Thyroid gland (tissue), 4 donors: ENCODE data around the gene CHCHD6. TPM values are rescaled to one million over a fixed set of nuclear protein-coding genes. Genes with fewer than 3 reads are reported as not detected.

Experiments
- DNase-seq, 2 donors: peaks; one replicate each; pipeline ENCODE4 v3.0.0-alpha.2; 2019
- H3K27ac ChIP-seq, 3 donors: fragments of 200-600 bp; sonication (generic); 1 replicate in 2 of 3; 2 replicates in 1 of 3; pipeline ENCODE4 v1.5.1; 2016 to 2019; ENCODE audit warnings: mild to moderate bottlenecking in 1 of 3, moderate library complexity in 1 of 3
- H3K27me3 ChIP-seq: fragments of 200-600 bp; sonication (generic); one replicate; pipeline ENCODE4 v1.5.1; 2019
- H3K36me3 ChIP-seq, 2 donors: fragments of 200-600 bp; sonication (generic); one replicate each; pipeline ENCODE4 v1.5.1; 2016 to 2019
- H3K4me1 ChIP-seq, 2 donors: fragments of 200-600 bp; sonication (generic); one replicate each; pipeline ENCODE4 v1.5.1; 2017 to 2019
- H3K4me3 ChIP-seq, 3 donors: fragments of 200-600 bp; sonication (generic); replicated peaks in 1 of 3; 1 replicate in 2 of 3; 2 replicates in 1 of 3; pipeline ENCODE4 v1.5.1; 2016; ENCODE audit warnings: mild to moderate bottlenecking in 1 of 3
- H3K9me3 ChIP-seq: fragments of 200-600 bp; sonication (generic); one replicate; pipeline ENCODE4 v1.5.1; 2017
- CTCF ChIP-seq, 6 experiments: fragments of 200-600 bp in 3 of 6; fragments of 450-650 bp in 3 of 6; sonication (generic) in 3 of 6; IDR thresholded peaks; one replicate each; pipeline ENCODE4 v1.5.1; 2016 to 2019; ENCODE audit warnings: antibody characterized with exemption in 6 of 6, mild to moderate bottlenecking in 2 of 6, inconsistent platforms in 1 of 6, moderate library complexity in 1 of 6
- POLR2A ChIP-seq, 2 donors: fragments of 450-650 bp; IDR thresholded peaks; one replicate each; pipeline ENCODE4 v1.6.1; 2017; ENCODE audit warnings: antibody characterized with exemption in 2 of 2, mild to moderate bottlenecking in 2 of 2, moderate library complexity in 1 of 2
- WGBS, 2 donors: methylation state at CpG; one replicate each; pipeline ENCODE4 v1.1.5; 2017; 5-methylcytosine and 5-hydroxymethylcytosine counted together
- intact Hi-C: fragments of 100-400 bp; cut with DNase I; formaldehyde crosslinking; loops from one replicate; pipeline ENCODE4 v1.15.1; 2023
- total RNA-seq, 4 donors: library from RNA; depleted of rRNA; stranded (reverse); fragments of >200 nt; gene quantifications; one replicate each; pipeline ENCODE4 v1.2.3, GENCODE V29; 2016

CHCHD6 gene
- total RNA-seq, 4 donors from 2014 or later, result 22.9 to 27.8 (median 24.4) TPM

- 78 to 79% methylated on average over 19 to 20 of the region's 20 CpGs for WGBS, 2 donors
- no peak for DNase-seq
- TF ChIP-seq CTCF (IDR thresholded peaks at IDR 0.05), result no peak
- no peak for TF ChIP-seq POLR2A (IDR thresholded peaks at IDR 0.05)
- no peak overlapping the region for H3K4me3 ChIP-seq
- H3K36me3 ChIP-seq, result no peaks in the 10 kb centered on the region
- H3K4me1 ChIP-seq, result peaks cover 0 to 11% of the 10 kb centered on the region in 2 donors
- intact Hi-C loops, result no loop called here
- no peaks in the 10 kb centered on the region for H3K9me3 ChIP-seq
- H3K27me3 ChIP-seq, result no peaks in the 10 kb centered on the region
- H3K27ac ChIP-seq, result no peak overlapping the region
These were observed 264.7 kb downstream of the CHCHD6 start for GRCh38 chr3:126968391-126969390.

- H3K4me1 ChIP-seq, result peaks cover 0 to 11% of the 10 kb centered on the region in 2 donors
- H3K27ac ChIP-seq, result no peak overlapping the region
- no peak overlapping the region for H3K4me3 ChIP-seq
- no peak for TF ChIP-seq POLR2A (IDR thresholded peaks at IDR 0.05)
- TF ChIP-seq CTCF (IDR thresholded peaks at IDR 0.05), result no peak
- H3K36me3 ChIP-seq, result no peaks in the 10 kb centered on the region
- H3K9me3 ChIP-seq, result no peaks in the 10 kb centered on the region
- intact Hi-C loops, result no loop called here
- 59 to 62% methylated on average over 7 of the region's 7 CpGs for WGBS, 2 donors
- no peaks in the 10 kb centered on the region for H3K27me3 ChIP-seq
- no peak for DNase-seq
These were observed 265.5 kb downstream of the CHCHD6 start for GRCh38 chr3:126969586-126969985.

DNA sequence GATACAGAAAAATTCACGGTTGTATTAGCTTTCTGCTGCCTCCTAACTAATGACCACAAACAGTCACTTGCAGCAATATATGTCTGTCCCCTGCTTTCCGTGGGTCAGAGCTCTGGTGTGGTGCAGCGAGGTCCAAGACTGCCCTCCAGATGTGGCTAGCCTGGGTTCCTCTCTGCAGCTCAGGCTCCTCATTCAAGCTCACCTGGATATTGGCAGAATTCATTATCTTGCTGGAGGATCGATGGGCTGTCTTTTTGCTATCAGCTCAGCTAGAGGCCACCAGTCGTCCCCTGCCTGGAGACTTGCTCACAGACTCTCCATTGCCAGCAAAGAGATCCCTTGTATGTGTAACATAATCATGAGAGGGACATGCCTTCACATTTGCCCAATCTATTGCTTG, 266.1 kb downstream of the CHCHD6 start:
- Histone ChIP-seq H3K9me3 (no peaks in the 10 kb centered on the region), H3K36me3 (no peaks in the 10 kb centered on the region), H3K27ac (no peak overlapping the region), H3K4me1 (peaks cover 0 to 11% of the 10 kb centered on the region in 2 donors), H3K4me3 (no peak overlapping the region), H3K27me3 (no peaks in the 10 kb centered on the region)
- intact Hi-C loops, result no loop called here
- WGBS, 2 donors, result 79 to 83% methylated on average over 5 of the region's 5 CpGs
- DNase-seq, result no peak
- no peak for TF ChIP-seq POLR2A (IDR thresholded peaks at IDR 0.05)
- no peak for TF ChIP-seq CTCF (IDR thresholded peaks at IDR 0.05)

GRCh38 chr3:126970921-126971320, 266.9 kb downstream of the CHCHD6 start:
- 91 to 95% methylated on average over 5 of the region's 5 CpGs for WGBS, 2 donors
- no peak for DNase-seq
- no peak overlapping the region for H3K27ac ChIP-seq
- TF ChIP-seq POLR2A (IDR thresholded peaks at IDR 0.05) (no peak), CTCF (IDR thresholded peaks at IDR 0.05) (no peak)
- H3K4me1 ChIP-seq, result peaks cover 0 to 11% of the 10 kb centered on the region in 2 donors
- no peaks in the 10 kb centered on the region for H3K36me3 ChIP-seq
- intact Hi-C loops, result no loop called here
- no peaks in the 10 kb centered on the region for H3K9me3 ChIP-seq
- no peak overlapping the region for H3K4me3 ChIP-seq
- no peaks in the 10 kb centered on the region for H3K27me3 ChIP-seq

GRCh38 chr3:126971891-126972351, 267.9 kb downstream of the CHCHD6 start:
- Histone ChIP-seq H3K9me3 (no peaks in the 10 kb centered on the region), H3K4me3 (no peak overlapping the region), H3K36me3 (no peaks in the 10 kb centered on the region), H3K4me1 (peaks cover 0 to 11% of the 10 kb centered on the region in 2 donors), H3K27ac (peak overlapping the region in 1 of 3 donors; percentile 49), H3K27me3 (no peaks in the 10 kb centered on the region)
- peak; percentile 34 to 37 for DNase-seq
- 47 to 48% methylated on average over 10 to 13 of the region's 13 CpGs for WGBS, 2 donors
- intact Hi-C loops, result no loop called here
- TF ChIP-seq POLR2A (IDR thresholded peaks at IDR 0.05) (no peak), CTCF (IDR thresholded peaks at IDR 0.05) (no peak)
